HepG2 (cell line): Measurements from ENCODE around the gene PCDHGC5. TPM values are rescaled to one million over a fixed set of nuclear protein-coding genes. Genes with fewer than 3 reads are reported as not detected.

Experiments
- BCLAF1 ChIP-seq: fragments of 450-650 bp; IDR thresholded peaks from 2 replicates; pipeline ENCODE4 v1.6.1; 2017; ENCODE audit warnings: mild to moderate bottlenecking
- FOSL2 ChIP-seq: sonication (generic); formaldehyde crosslinking; IDR thresholded peaks from 2 replicates; pipeline ENCODE4 v1.4.0; 2020; ENCODE audit warnings: missing genetic modification reagents
- GPBP1L1 ChIP-seq: sonication (generic); formaldehyde crosslinking; IDR thresholded peaks from 2 replicates; pipeline ENCODE4 v1.5.0; 2020; ENCODE audit warnings: mild to moderate bottlenecking, missing genetic modification reagents
- HHEX ChIP-seq: IDR thresholded peaks from 2 replicates; pipeline ENCODE4 v1.6.1; 2016; ENCODE audit warnings: control low read depth
- KAT2B ChIP-seq: fragments of 150-350 bp; IDR thresholded peaks from 2 replicates; pipeline ENCODE4 v1.6.1; 2014; ENCODE audit warnings: low read depth, low read length, borderline replicate concordance
- KAT7 ChIP-seq: IDR thresholded peaks from 2 replicates; pipeline ENCODE4 v1.6.1; 2018; ENCODE audit warnings: borderline replicate concordance, missing compliant biosample characterization
- MIXL1 ChIP-seq: IDR thresholded peaks from 2 replicates; pipeline ENCODE4 v1.6.1; 2016
- MXD1 ChIP-seq: sonication (generic); formaldehyde crosslinking; IDR thresholded peaks from 2 replicates; pipeline ENCODE4 v1.4.0; 2020; ENCODE audit warnings: mild to moderate bottlenecking, missing genetic modification reagents
- TFAP4 ChIP-seq: sonication (generic); IDR thresholded peaks from 2 replicates; pipeline ENCODE4 v1.6.1; 2016; ENCODE audit warnings: low read depth, borderline replicate concordance
- TP53 ChIP-seq: sonication (generic); formaldehyde crosslinking; conservative IDR thresholded peaks from 2 replicates; pipeline ENCODE4 v1.4.0; 2020; ENCODE audit warnings: missing genetic modification reagents
- ZC3H4 ChIP-seq: sonication (generic); formaldehyde crosslinking; IDR thresholded peaks from 2 replicates; pipeline ENCODE4 v1.4.0; 2020; ENCODE audit warnings: missing genetic modification reagents, borderline replicate concordance
- ZNF318 ChIP-seq: sonication (generic); formaldehyde crosslinking; IDR thresholded peaks from 2 replicates; pipeline ENCODE4 v1.4.0; 2020; ENCODE audit warnings: mild to moderate bottlenecking, missing genetic modification reagents
- ZNF383 ChIP-seq: sonication (generic); formaldehyde crosslinking; IDR thresholded peaks from 2 replicates; pipeline ENCODE4 v1.4.0; 2020; ENCODE audit warnings: missing genetic modification reagents, mild to moderate bottlenecking, borderline replicate concordance
- ZNF567 ChIP-seq: sonication (generic); formaldehyde crosslinking; IDR thresholded peaks from 2 replicates; pipeline ENCODE4 v1.8.1; 2023; ENCODE audit warnings: mild to moderate bottlenecking, missing genetic modification reagents, borderline replicate concordance
- polyA plus RNA-seq, 8 experiments: library from polyadenylated mRNA; depleted of rRNA in 3 of 8; stranded (reverse) in 7 of 8; unstranded in 1 of 8; fragments of >200 nt; fragmentation: Illumina TruSeq in 4 of 8; extraction: Trizol in 4 of 8; gene quantifications; 2 replicates each; pipeline versions ENCODE4 v1.2.1 to v1.2.3, GENCODE V29; 2011 to 2016; ENCODE audit warnings: low read depth in 4 of 8, missing spikeins in 1 of 8, mixed read lengths in 1 of 8; ENCODE audit not compliant: insufficient read depth in 1 of 8
- total RNA-seq, 5 experiments: library from RNA; depleted of rRNA; stranded (reverse); fragments of >200 nt; fragmentation: Illumina TruSeq; extraction: Trizol; gene quantifications; 2 replicates each; pipeline ENCODE4 v1.2.3, GENCODE V29; 2016; ENCODE audit warnings: low read depth in 1 of 5

Gene PCDHGC5
- total and polyA plus RNA-seq, 2 of the 13 experiments (the other 11 are each of a cell fraction or from before 2014, with no cell fraction given), result 0.03 TPM; not detected in 1

- TF ChIP-seq MXD1 (CRISPR knock-in tag), result no peak
- TF ChIP-seq KAT7 (CRISPR knock-in tag), result no peak
- peak; percentile 51 for TF ChIP-seq FOSL2
- TF ChIP-seq KAT2B, result 0 out of 2 replicates have a peak, but pooled peaks have one; percentile 4
- no peak for TF ChIP-seq GPBP1L1 (CRISPR knock-in tag)
- no peak for TF ChIP-seq ZNF383
- TF ChIP-seq ZNF318 (CRISPR knock-in tag), result no peak
- TF ChIP-seq TFAP4, result peak; percentile 76; the same call in 1 of the 2 replicates
- TF ChIP-seq BCLAF1, result no peak
- no peak for TF ChIP-seq ZNF567 (CRISPR knock-in tag)
- no peak for TF ChIP-seq HHEX (CRISPR knock-in tag)
- peak; percentile 67; the same call in 1 of the 2 replicates for TF ChIP-seq MIXL1 (CRISPR knock-in tag)
- no peak for TF ChIP-seq TP53 (CRISPR knock-in tag)
- no peak for TF ChIP-seq ZC3H4 (CRISPR knock-in tag)
Measured at GRCh38 chr5:141524604-141525597, 36.0 kb downstream of the PCDHGC5 start (continued).
